A673 (cell line): ENCODE measurements around the gene SPATA32. TPM values are rescaled to one million over a fixed set of nuclear protein-coding genes. Genes with fewer than 3 reads are reported as not detected.

Experiments
- BruUV-seq: library from RNA; stranded (reverse); fragments of 400-500 nt; replicated peaks from 2 replicates; lab custom pipeline; 2021; lab: Mats Ljungman, UMichigan
- CTCF ChIA-PET: fragments of 300-600 bp; sonication (Branson Sonifier 250); formaldehyde crosslinking; loops from one replicate; lab custom pipeline; 2022; ENCODE audit warnings: antibody characterized with exemption; lab: Charles Lee
- POLR2A ChIA-PET: fragments of 300-600 bp; sonication (Branson Sonifier 250); formaldehyde crosslinking; loops from one replicate; lab custom pipeline; 2022; ENCODE audit warnings: antibody characterized with exemption; ENCODE audit not compliant: low non-redundant PET; lab: Charles Lee
- DNase-seq: peaks from one replicate; pipeline ENCODE4 v3.0.0-alpha.2; 2015; ENCODE audit warnings: low spot score
- H3K27ac ChIP-seq: fragments of 200-600 bp; sonication (generic); 2 replicates; pipeline ENCODE4 v1.5.1; 2016; ENCODE audit warnings: mixed run types, low read depth, mild to moderate bottlenecking, mixed read lengths, antibody characterized with exemption, low read length; ENCODE audit not compliant: poor library complexity, severe bottlenecking
- H3K27me3 ChIP-seq: fragments of 200-600 bp; sonication (generic); replicated peaks from 2 replicates; pipeline ENCODE4 v1.6.1; 2017; ENCODE audit warnings: mixed run types, low read depth, mild to moderate bottlenecking, mixed read lengths, antibody characterized with exemption, low read length; ENCODE audit not compliant: insufficient read depth, poor library complexity
- H3K36me3 ChIP-seq: fragments of 200-600 bp; sonication (generic); 2 replicates; pipeline ENCODE4 v1.6.1; 2016; ENCODE audit warnings: mixed run types, mild to moderate bottlenecking, mixed read lengths, antibody characterized with exemption, low read length; ENCODE audit not compliant: insufficient read depth, poor library complexity, severe bottlenecking
- H3K4me1 ChIP-seq: fragments of 200-600 bp; sonication (generic); 2 replicates; pipeline ENCODE4 v1.6.1; 2017; ENCODE audit warnings: mixed run types, mild to moderate bottlenecking, mixed read lengths, antibody characterized with exemption, low read length; ENCODE audit not compliant: insufficient read depth, poor library complexity, severe bottlenecking
- H3K4me3 ChIP-seq: fragments of 200-600 bp; sonication (generic); 2 replicates; pipeline ENCODE4 v1.5.1; 2016; ENCODE audit warnings: low read depth, mixed run types, mild to moderate bottlenecking, mixed read lengths, low read length; ENCODE audit not compliant: poor library complexity, severe bottlenecking
- H3K9me3 ChIP-seq: fragments of 200-600 bp; sonication (generic); 2 replicates; pipeline ENCODE4 v1.6.1; 2016; ENCODE audit warnings: mixed run types, low read depth, mild to moderate bottlenecking, mixed read lengths, antibody characterized with exemption, low read length; ENCODE audit not compliant: poor library complexity, severe bottlenecking
- EZH2 ChIP-seq: fragments of 200-600 bp; sonication (generic); IDR thresholded peaks from 2 replicates; pipeline ENCODE4 v1.6.1; 2017; ENCODE audit warnings: borderline replicate concordance, low read depth, mild to moderate bottlenecking, mixed read lengths, antibody characterized with exemption, low read length; ENCODE audit not compliant: poor library complexity, severe bottlenecking
- intact Hi-C: fragments of 100-400 bp; cut with micrococcal nuclease; formaldehyde crosslinking; loops from one replicate; pipeline ENCODE4 v1.10.0; 2022; ENCODE audit not compliant: unreplicated experiment
- total RNA-seq: library from RNA; stranded (reverse); gene quantifications from 2 replicates; pipeline ENCODE4 v1.2.3, GENCODE V29; 2021
- TF ChIP-seq, protein P1 (sequence below): fragments of 300-800, 200-600 bp; sonication (generic); conservative IDR thresholded peaks from 2 replicates; pipeline ENCODE4 v1.5.1; 2017; ENCODE audit warnings: low read depth, mild to moderate bottlenecking, antibody characterized with exemption, low read length, moderate library complexity, mixed read lengths

SPATA32 gene
- total RNA-seq, 1 experiment from 2014 or later, result not detected

DNA sequence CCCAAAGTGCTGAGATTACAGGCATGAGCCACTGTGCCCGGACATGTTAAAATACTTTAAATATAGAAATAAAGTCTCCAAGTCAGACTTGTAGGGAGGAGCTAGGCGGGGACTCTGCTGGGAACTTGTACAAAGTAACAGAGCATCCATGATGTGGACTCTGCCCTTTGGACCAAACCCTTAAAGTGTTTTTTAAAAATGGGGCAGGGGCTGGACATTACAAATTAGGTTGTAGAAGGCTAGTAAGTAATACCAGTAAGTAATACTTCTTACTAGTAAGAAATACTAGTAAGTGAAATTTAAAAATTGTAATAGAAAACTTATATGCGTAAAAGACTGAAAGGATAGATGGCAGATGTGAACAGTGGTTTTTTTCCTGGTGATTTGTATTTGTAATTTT, 9.7 kb upstream of the SPATA32 start:
- H3K9me3 ChIP-seq, result no peaks in the 10 kb centered on the region
- intact Hi-C loops, result no loop called here
- CTCF ChIA-PET, result interaction anchor here (0.6 kb wide), 1 partner anchor 37 kb away, joined by 8 read pairs; no protein-coding TSS in a partner anchor
- H3K4me3 ChIP-seq, result no peak overlapping the region
- no peaks in the 10 kb centered on the region for H3K27me3 ChIP-seq
- POLR2A ChIA-PET, result no interaction called here
- H3K36me3 ChIP-seq, result no peaks in the 10 kb centered on the region
- no peak overlapping the region for H3K27ac ChIP-seq
- no peaks in the 10 kb centered on the region for H3K4me1 ChIP-seq
- BruUV-seq, result no TSS peak
- DNase-seq, result no peak
- TF ChIP-seq EZH2, result no peak
- TF ChIP-seq, protein P1, sequence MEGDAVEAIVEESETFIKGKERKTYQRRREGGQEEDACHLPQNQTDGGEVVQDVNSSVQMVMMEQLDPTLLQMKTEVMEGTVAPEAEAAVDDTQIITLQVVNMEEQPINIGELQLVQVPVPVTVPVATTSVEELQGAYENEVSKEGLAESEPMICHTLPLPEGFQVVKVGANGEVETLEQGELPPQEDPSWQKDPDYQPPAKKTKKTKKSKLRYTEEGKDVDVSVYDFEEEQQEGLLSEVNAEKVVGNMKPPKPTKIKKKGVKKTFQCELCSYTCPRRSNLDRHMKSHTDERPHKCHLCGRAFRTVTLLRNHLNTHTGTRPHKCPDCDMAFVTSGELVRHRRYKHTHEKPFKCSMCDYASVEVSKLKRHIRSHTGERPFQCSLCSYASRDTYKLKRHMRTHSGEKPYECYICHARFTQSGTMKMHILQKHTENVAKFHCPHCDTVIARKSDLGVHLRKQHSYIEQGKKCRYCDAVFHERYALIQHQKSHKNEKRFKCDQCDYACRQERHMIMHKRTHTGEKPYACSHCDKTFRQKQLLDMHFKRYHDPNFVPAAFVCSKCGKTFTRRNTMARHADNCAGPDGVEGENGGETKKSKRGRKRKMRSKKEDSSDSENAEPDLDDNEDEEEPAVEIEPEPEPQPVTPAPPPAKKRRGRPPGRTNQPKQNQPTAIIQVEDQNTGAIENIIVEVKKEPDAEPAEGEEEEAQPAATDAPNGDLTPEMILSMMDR, result no peak

DNA sequence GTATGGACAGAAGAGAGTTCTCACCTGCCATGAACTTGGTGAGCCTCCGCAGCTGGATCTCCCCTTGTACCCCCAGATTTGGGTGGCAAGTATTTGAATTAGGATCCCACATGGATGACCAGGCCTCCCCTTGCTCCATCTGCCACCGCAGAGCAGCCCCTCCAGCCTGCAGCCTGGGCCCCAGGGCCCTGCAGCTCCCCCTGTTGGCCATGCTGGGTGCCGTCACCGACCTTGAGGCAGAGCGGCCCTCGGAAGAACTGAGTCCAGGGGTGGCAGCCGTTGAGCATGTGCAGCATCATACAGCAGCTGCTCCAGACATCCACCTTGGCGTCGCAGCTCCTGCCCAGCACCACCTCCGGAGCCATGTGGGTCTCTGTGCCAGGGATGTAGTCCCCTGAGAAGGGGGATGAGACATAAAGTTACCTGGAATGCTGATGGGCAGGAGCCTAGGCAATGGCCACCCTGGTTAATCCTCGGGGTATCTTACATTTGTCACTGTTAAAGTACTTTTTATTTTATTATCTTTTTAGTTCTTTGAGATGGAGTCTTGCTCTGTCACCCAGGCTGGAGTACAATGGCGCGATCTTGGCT, 9.0 kb upstream of the SPATA32 start:
- Histone ChIP-seq H3K9me3 (no peaks in the 10 kb centered on the region), H3K4me1 (no peaks in the 10 kb centered on the region), H3K36me3 (no peaks in the 10 kb centered on the region), H3K27me3 (no peaks in the 10 kb centered on the region), H3K4me3 (no peak overlapping the region), H3K27ac (no peak overlapping the region)
- ChIA-PET CTCF (no interaction called here), POLR2A (no interaction called here)
- intact Hi-C loops, result no loop called here
- DNase-seq, result peak; percentile 22
- no TSS peak for BruUV-seq
- no peak for TF ChIP-seq EZH2
- TF ChIP-seq, protein P1, result peak; percentile 57

DNA sequence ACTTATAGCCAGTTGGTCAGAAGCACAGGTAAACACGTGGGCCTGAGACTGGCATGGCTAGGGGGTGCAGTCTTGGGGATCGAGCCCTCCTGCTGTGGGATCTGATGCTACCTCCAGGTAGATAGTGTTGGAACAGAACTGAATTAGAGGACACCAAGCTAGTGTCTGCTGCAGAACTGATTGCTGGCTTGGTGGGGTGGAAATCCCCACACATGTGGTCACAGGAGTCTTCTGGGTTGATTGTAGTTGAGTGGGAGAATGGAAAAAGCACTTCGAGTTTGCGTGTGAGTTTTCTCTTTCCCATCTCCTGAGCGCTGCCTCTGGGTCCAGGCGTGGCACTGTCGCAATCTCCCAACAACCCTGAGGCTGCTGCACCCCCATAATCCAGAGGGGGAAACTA, 8.0 kb upstream of the SPATA32 start:
- Histone ChIP-seq H3K27ac (no peak overlapping the region), H3K36me3 (no peaks in the 10 kb centered on the region), H3K4me1 (no peaks in the 10 kb centered on the region), H3K4me3 (no peak overlapping the region), H3K9me3 (no peaks in the 10 kb centered on the region), H3K27me3 (no peaks in the 10 kb centered on the region)
- POLR2A ChIA-PET, result no interaction called here
- no peak for DNase-seq
- BruUV-seq, result no TSS peak
- intact Hi-C loops, result no loop called here
- TF ChIP-seq, protein P1, result no peak
- no peak for TF ChIP-seq EZH2
- CTCF ChIA-PET, result no interaction called here
